Stimulated activated CD8-positive, alpha-beta memory T cell treated with anti-CD3 and anti-CD28 coated beads, Interleukin-15, amount 100 ng/mL, for 1 hour (primary cell): ENCODE measurements around the gene PLCG1.

Source experiments
- DNase-seq: peaks from one replicate; pipeline ENCODE4 v3.0.0-alpha.2; 2020; ENCODE audit warnings: low read depth

Gene PLCG1

GRCh38 chr20:41214666-41215065, 77.3 kb downstream of the PLCG1 start:
- no peak for DNase-seq

GRCh38 chr20:41217422-41217821, 80.1 kb downstream of the PLCG1 start:
- no peak for DNase-seq

- DNase-seq: no peak
Observed at GRCh38 chr20:41218466-41218865, 81.1 kb downstream of the PLCG1 start.

- no peak for DNase-seq
Observed at GRCh38 chr20:41219824-41220223, 82.5 kb downstream of the PLCG1 start.

GRCh38 chr20:41221614-41222218, 84.4 kb downstream of the PLCG1 start:
- no peak for DNase-seq

- no peak for DNase-seq
Observed at GRCh38 chr20:41222296-41222695, 85.0 kb downstream of the PLCG1 start.

- no peak for DNase-seq
Observed at GRCh38 chr20:41222703-41223102, 85.4 kb downstream of the PLCG1 start.

- no peak for DNase-seq
Observed at GRCh38 chr20:41223112-41223511, 85.8 kb downstream of the PLCG1 start.

GRCh38 chr20:41224281-41224680, 86.9 kb downstream of the PLCG1 start:
- DNase-seq: no peak

- no peak for DNase-seq
Observed at GRCh38 chr20:41225091-41225490, 87.7 kb downstream of the PLCG1 start.

- no peak for DNase-seq
Observed at GRCh38 chr20:41226426-41226825, 89.1 kb downstream of the PLCG1 start.
